DMS 273 (cell line): ENCODE measurements around the gene STRA6.

Experiments used
- DNase-seq: peaks from one replicate; lab custom pipeline; 2025; ENCODE audit not compliant: unreplicated experiment; lab: John Stamatoyannopoulos, UW

STRA6 gene

GRCh38 chr15:74227968-74228722 is 25.6 kb upstream of the STRA6 start:
- DNase-seq: peak; percentile 57

- DNase-seq: peak; percentile 88
Observed at GRCh38 chr15:74226761-74227540, 24.4 kb upstream of the STRA6 start.

GRCh38 chr15:74225928-74226327 is 23.3 kb upstream of the STRA6 start:
- no peak for DNase-seq

- peak; percentile 56 for DNase-seq
Observed at GRCh38 chr15:74222240-74223119, 19.9 kb upstream of the STRA6 start.

- DNase-seq: peak; percentile 51
Observed at GRCh38 chr15:74221399-74222239, 19.0 kb upstream of the STRA6 start.

- DNase-seq: no peak
Observed at GRCh38 chr15:74220475-74221248, 18.1 kb upstream of the STRA6 start.

GRCh38 chr15:74217907-74218885 is 15.6 kb upstream of the STRA6 start:
- DNase-seq: peak; percentile 29

GRCh38 chr15:74216949-74217348 is 14.4 kb upstream of the STRA6 start:
- no peak for DNase-seq

- no peak for DNase-seq
Observed at GRCh38 chr15:74215958-74216357, 13.4 kb upstream of the STRA6 start.

- DNase-seq: no peak
Observed at GRCh38 chr15:74214324-74215021, 11.9 kb upstream of the STRA6 start.

GRCh38 chr15:74213858-74214284 is 11.3 kb upstream of the STRA6 start:
- DNase-seq: no peak

- no peak for DNase-seq
Observed at GRCh38 chr15:74212494-74212893, 9.9 kb upstream of the STRA6 start.

GRCh38 chr15:74211656-74212055 is 9.1 kb upstream of the STRA6 start:
- DNase-seq: no peak

- DNase-seq: no peak
Observed at GRCh38 chr15:74210729-74211128, 8.1 kb upstream of the STRA6 start.

- DNase-seq: peak; percentile 28
Observed at GRCh38 chr15:74209997-74210671, 7.5 kb upstream of the STRA6 start.

GRCh38 chr15:74209560-74209958 is 7.0 kb upstream of the STRA6 start:
- DNase-seq: no peak

- DNase-seq: peak; percentile 47
Observed at GRCh38 chr15:74208901-74209559, 6.4 kb upstream of the STRA6 start.
